ENCODE data around the gene LRIT1. TPM values are rescaled to one million over a fixed set of nuclear protein-coding genes. Genes with fewer than 3 reads are reported as not detected.

The LRIT1 gene
- total and polyA plus RNA-seq, 2 of the 8 experiments (the other 6 are each of a cell fraction or from before 2014, with no cell fraction given): 0.03 TPM; not detected in 1

DNA sequence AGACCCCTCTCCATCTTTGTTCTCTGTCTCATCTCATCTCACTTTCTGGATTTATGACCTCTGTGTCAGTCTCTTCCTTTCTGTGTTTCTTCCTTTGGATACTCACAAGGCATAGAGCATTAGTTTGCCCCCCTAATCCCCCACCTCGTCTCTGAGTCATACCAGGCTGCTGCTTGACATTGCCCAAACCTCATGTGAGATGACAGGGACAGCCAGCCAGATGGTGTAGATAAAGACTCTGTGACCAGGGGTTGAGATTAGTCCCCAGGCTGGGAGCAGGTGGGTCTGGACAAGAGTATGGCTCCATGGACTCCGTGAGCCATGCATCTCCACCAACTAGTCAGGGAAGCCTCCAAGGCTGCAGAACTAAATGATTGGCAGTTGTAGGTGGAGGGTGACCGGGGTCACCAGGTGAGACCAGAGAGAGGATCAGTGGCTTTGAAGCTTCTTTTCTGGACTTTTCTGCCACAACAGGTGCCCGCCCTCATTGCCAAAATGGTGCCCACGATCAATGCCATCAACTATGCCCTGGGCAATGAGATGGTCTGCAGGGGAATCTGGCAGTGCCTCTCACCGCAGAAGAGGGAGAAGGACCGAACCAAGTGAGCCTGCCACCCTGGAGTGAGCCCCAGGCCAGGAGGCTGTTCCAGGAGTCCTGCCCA is 16.8 kb upstream of the LRIT1 start:
- H3K4me3 ChIP-seq (ENCODE audit: extremely low read depth in 1 of 4, insufficient read depth in 2 of 4, low read depth in 3 of 4, low read length in 4 of 4): no peak overlapping the region
- H3K4me1 ChIP-seq (replicated peaks in 1 of 4; ENCODE audit: control insufficient read depth in 3 of 4, insufficient read depth in 4 of 4, low read length in 3 of 4): no peaks in the 10 kb centered on the region
- H2AFZ ChIP-seq (ENCODE audit: low read length): no peak overlapping the region
- H4K8ac ChIP-seq (ENCODE audit: extremely low read depth, insufficient read depth, low read length): no peak overlapping the region
- H3K4ac ChIP-seq (replicated peaks; ENCODE audit: insufficient read length, low read depth, low read length): no peak overlapping the region
- no peak for DNase-seq (ENCODE audit: low read depth in 1 of 2, low spot score in 2 of 2)
- no peak overlapping the region for H3K18ac ChIP-seq (ENCODE audit: extremely low read depth, low read length)
- no peak overlapping the region for H3K14ac ChIP-seq (ENCODE audit: insufficient read length)
- no peak overlapping the region for H2BK15ac ChIP-seq (ENCODE audit: low read length)
- no peak overlapping the region for H2BK12ac ChIP-seq (ENCODE audit: low read depth, low read length)
- H3K79me1 ChIP-seq (ENCODE audit: low read depth, low read length): no peaks in the 10 kb centered on the region
- H3K56ac ChIP-seq (replicated peaks; ENCODE audit: insufficient read length, low read depth, low read length): no peak overlapping the region
- no peak overlapping the region for H3K9ac ChIP-seq (replicated peaks in 1 of 4; ENCODE audit: extremely low read depth in 1 of 4, low read depth in 3 of 4, low read length in 3 of 4)
- no peak overlapping the region for H2BK5ac ChIP-seq (ENCODE audit: low read depth, low read length)
- whole genome bisulfite sequencing, 2 experiments (ENCODE audit: extremely low coverage in 1 of 2, insufficient coverage in 1 of 2, insufficient read length in 1 of 2, insufficient replicate concordance in 2 of 2, low coverage in 1 of 2, low lambda C conversion rate in 2 of 2, missing lambda C conversion rate in 1 of 2): 87% methylated on average over 6 of the region's 7 CpGs; no CpG with 5 or more reads in 1 of the 2 experiments
- H4K20me1 ChIP-seq (replicated peaks in 1 of 2; ENCODE audit: control insufficient read depth in 1 of 2, insufficient read depth in 2 of 2, low read length in 2 of 2): no peaks in the 10 kb centered on the region
- peaks cover 0 to 4% of the 10 kb centered on the region in 2 experiments; a peak in 1 of 4 replicates for H3K9me3 ChIP-seq (ENCODE audit: insufficient read depth in 2 of 2, low read depth in 1 of 2, low read length in 1 of 2)
- no peak overlapping the region for H3K27ac ChIP-seq (ENCODE audit: low read depth, low read length)
- H2BK20ac ChIP-seq (ENCODE audit: low read length): no peak overlapping the region
- no peaks in the 10 kb centered on the region for H3K79me2 ChIP-seq (ENCODE audit: control insufficient read depth in 1 of 2, insufficient read depth in 2 of 2, low read length in 2 of 2)
- POLR2A ChIA-PET (ENCODE audit: partially characterized antibody): no interaction called here
- no peaks in the 10 kb centered on the region for H3K36me3 ChIP-seq (ENCODE audit: control insufficient read depth in 2 of 4, insufficient read depth in 4 of 4, low read length in 3 of 4)
- no peak overlapping the region for H4K5ac ChIP-seq (ENCODE audit: insufficient read length, low read depth, low read length)
- FAIRE-seq: no peak
- H3K23ac ChIP-seq (ENCODE audit: insufficient read length): no peak overlapping the region
- CTCF ChIA-PET (ENCODE audit: partially characterized antibody): interaction anchor here (0.7 to 15.5 kb wide), 7 partner anchors 9 to 355 kb away, joined by 3 to 558 read pairs (median 14); partner anchors contain the start of genes LRIT1 and RGR
- no peak overlapping the region for H2AK5ac ChIP-seq (ENCODE audit: low read depth, low read length)
- TF ChIP-seq RFX5 (IDR thresholded peaks at IDR 0.05; ENCODE audit: borderline replicate concordance, low read depth, low read length) (no peak), HDAC2 (IDR thresholded peaks at IDR 0.05; ENCODE audit: borderline replicate concordance in 1 of 2, low read depth in 2 of 2, low read length in 2 of 2) (no peak)
- H3K4me2 ChIP-seq (ENCODE audit: insufficient read depth in 1 of 2, low read depth in 2 of 2, low read length in 2 of 2): no peak overlapping the region
- H3K23me2 ChIP-seq (ENCODE audit: low read depth, low read length): no peaks in the 10 kb centered on the region
- H4K91ac ChIP-seq (replicated peaks; ENCODE audit: insufficient read length, low read length): no peak overlapping the region
- H2BK120ac ChIP-seq (replicated peaks; ENCODE audit: low read depth, low read length): no peak overlapping the region
- peaks cover 0 to 8% (median 8%) of the 10 kb centered on the region in 4 experiments; a peak in 6 of 7 replicates for H3K27me3 ChIP-seq (replicated peaks in 1 of 4; ENCODE audit: control insufficient read depth in 3 of 4, extremely low read depth in 1 of 4, insufficient read depth in 3 of 4, low read length in 3 of 4)
